Measurements from ENCODE around the gene GAST. TPM values are rescaled to one million over a fixed set of nuclear protein-coding genes. Genes with fewer than 3 reads are reported as not detected.

GAST gene
- total and polyA plus RNA-seq, 2 donors (not counting 1 experiment from before 2014, with no cell fraction given): not detected

- no peaks in the 10 kb centered on the region for H4K20me1 ChIP-seq (ENCODE audit: control insufficient read depth, extremely low read depth, insufficient read depth, low read length)
- no peak overlapping the region for H3K27ac ChIP-seq (ENCODE audit: insufficient read depth, low read length)
- H3K36me3 ChIP-seq (ENCODE audit: control insufficient read depth, insufficient read depth, low read length): no peaks in the 10 kb centered on the region
- H3K4me2 ChIP-seq (ENCODE audit: extremely low read depth, insufficient read depth, low read length): no peak overlapping the region
- no peaks in the 10 kb centered on the region for H3K27me3 ChIP-seq (ENCODE audit: control insufficient read depth, insufficient read depth, low read length)
- no peaks in the 10 kb centered on the region for H3K9me3 ChIP-seq (ENCODE audit: control insufficient read depth, insufficient read depth, low read depth, low read length)
- no peaks in the 10 kb centered on the region for H3K79me2 ChIP-seq (ENCODE audit: control insufficient read depth, insufficient read depth, low read length)
- no peak for TF ChIP-seq CTCF (conservative IDR thresholded peaks at IDR 0.05 in 1 of 2, IDR thresholded peaks at IDR 0.05 in 1 of 2; ENCODE audit: low read depth in 1 of 2, low read length in 2 of 2)
- no peak for TF ChIP-seq EZH2 (IDR thresholded peaks at IDR 0.05; ENCODE audit: low read length, missing control alignments)
- H2AFZ ChIP-seq (ENCODE audit: low read length): no peak overlapping the region
- no peak overlapping the region for H3K9ac ChIP-seq (ENCODE audit: insufficient read depth, low read length)
- DNase-seq (ENCODE audit: low read depth in 2 of 2): no peak
- no peak overlapping the region for H3K4me3 ChIP-seq (replicated peaks in 1 of 4; ENCODE audit: control extremely low read depth in 1 of 4, insufficient read depth in 1 of 4, low read depth in 3 of 4, low read length in 4 of 4)
- H3K4me1 ChIP-seq (ENCODE audit: control insufficient read depth, extremely low read depth, insufficient read depth, low read length): no peaks in the 10 kb centered on the region
Measured at GRCh38 chr17:41762841-41763240, 50.7 kb downstream of the GAST start.

- no peaks in the 10 kb centered on the region for H3K27me3 ChIP-seq (ENCODE audit: control insufficient read depth, insufficient read depth, low read length)
- H2AFZ ChIP-seq (ENCODE audit: low read length): no peak overlapping the region
- H3K79me2 ChIP-seq (ENCODE audit: control insufficient read depth, insufficient read depth, low read length): no peaks in the 10 kb centered on the region
- H4K20me1 ChIP-seq (ENCODE audit: control insufficient read depth, extremely low read depth, insufficient read depth, low read length): no peaks in the 10 kb centered on the region
- TF ChIP-seq CTCF (conservative IDR thresholded peaks at IDR 0.05 in 1 of 2, IDR thresholded peaks at IDR 0.05 in 1 of 2; ENCODE audit: low read depth in 1 of 2, low read length in 2 of 2): no peak
- no peak for TF ChIP-seq EZH2 (IDR thresholded peaks at IDR 0.05; ENCODE audit: low read length, missing control alignments)
- H3K9me3 ChIP-seq (ENCODE audit: control insufficient read depth, insufficient read depth, low read depth, low read length): no peaks in the 10 kb centered on the region
- no peak for DNase-seq (ENCODE audit: low read depth in 2 of 2)
- no peak overlapping the region for H3K9ac ChIP-seq (ENCODE audit: insufficient read depth, low read length)
- H3K4me3 ChIP-seq (replicated peaks in 1 of 4; ENCODE audit: control extremely low read depth in 1 of 4, insufficient read depth in 1 of 4, low read depth in 3 of 4, low read length in 4 of 4): no peak overlapping the region
- no peak overlapping the region for H3K4me2 ChIP-seq (ENCODE audit: extremely low read depth, insufficient read depth, low read length)
- no peaks in the 10 kb centered on the region for H3K4me1 ChIP-seq (ENCODE audit: control insufficient read depth, extremely low read depth, insufficient read depth, low read length)
- no peak overlapping the region for H3K27ac ChIP-seq (ENCODE audit: insufficient read depth, low read length)
- no peaks in the 10 kb centered on the region for H3K36me3 ChIP-seq (ENCODE audit: control insufficient read depth, insufficient read depth, low read length)
Measured at GRCh38 chr17:41763327-41763726, 51.2 kb downstream of the GAST start.

Other genes starting within 250 kb of the GAST start
- under 0.01 TPM in 2 replicates for gene KRT32, start 244.9 kb upstream of the GAST start, total RNA-seq
- gene KRT32, start 244.9 kb upstream of the GAST start, polyA plus RNA-seq: 0.03 and 0.09 TPM in 2 replicates
- gene KRT35, start 231.2 kb upstream of the GAST start, total RNA-seq: not detected in 2 replicates
- not detected in 2 replicates for gene KRT35, start 231.2 kb upstream of the GAST start, polyA plus RNA-seq
- gene KRT36, start 222.4 kb upstream of the GAST start, total RNA-seq: not detected in 2 replicates
- gene KRT36, start 222.4 kb upstream of the GAST start, polyA plus RNA-seq: 0.03 TPM in 2 replicates
- not detected in 2 replicates for gene KRT13, start 206.7 kb upstream of the GAST start, total RNA-seq
- gene KRT13, start 206.7 kb upstream of the GAST start, polyA plus RNA-seq: 0.03 TPM in 1 of 2 replicates, not detected in the other
- gene KRT15, start 193.4 kb upstream of the GAST start, total RNA-seq: 0.17 TPM in 1 of 2 replicates, not detected in the other
- 0.47 and 1.8 TPM in 2 replicates for gene KRT15, start 193.4 kb upstream of the GAST start, polyA plus RNA-seq
- 11.6 and 22.3 TPM in 2 replicates for gene KRT19, start 184.0 kb upstream of the GAST start, total RNA-seq
- gene KRT19, start 184.0 kb upstream of the GAST start, polyA plus RNA-seq: 8.1 and 32.6 TPM in 2 replicates
- not detected in 2 replicates for gene KRT9, start 140.3 kb upstream of the GAST start, total RNA-seq
- not detected in 2 replicates for gene KRT9, start 140.3 kb upstream of the GAST start, polyA plus RNA-seq
- gene KRT14, start 125.4 kb upstream of the GAST start, total RNA-seq: not detected in 2 replicates
- gene KRT14, start 125.4 kb upstream of the GAST start, polyA plus RNA-seq: 0.62 and 0.94 TPM in 2 replicates
- not detected in 2 replicates for gene KRT16, start 99.6 kb upstream of the GAST start, total RNA-seq
- gene KRT16, start 99.6 kb upstream of the GAST start, polyA plus RNA-seq: 0.05 and 0.09 TPM in 2 replicates
- 0.26 and 0.50 TPM in 2 replicates for gene KRT17, start 87.8 kb upstream of the GAST start, total RNA-seq
- 0.89 and 0.90 TPM in 2 replicates for gene KRT17, start 87.8 kb upstream of the GAST start, polyA plus RNA-seq
- 112 and 145 TPM in 2 replicates for gene EIF1, start 23.4 kb upstream of the GAST start, total RNA-seq
- gene EIF1, start 23.4 kb upstream of the GAST start, polyA plus RNA-seq: 225 and 256 TPM in 2 replicates
- 0.17 and 0.26 TPM in 2 replicates for gene HAP1, start 22.3 kb downstream of the GAST start, total RNA-seq
- 0.01 and 0.02 TPM in 2 replicates for gene HAP1, start 22.3 kb downstream of the GAST start, polyA plus RNA-seq
- gene JUP, start 74.4 kb downstream of the GAST start, total RNA-seq: 6.4 and 13.2 TPM in 2 replicates
- 3.2 and 12.6 TPM in 2 replicates for gene JUP, start 74.4 kb downstream of the GAST start, polyA plus RNA-seq
- gene P3H4, start 99.6 kb downstream of the GAST start, total RNA-seq: 36.8 and 42.1 TPM in 2 replicates
- gene P3H4, start 99.6 kb downstream of the GAST start, polyA plus RNA-seq: 29.1 and 37.0 TPM in 2 replicates
- 182 and 211 TPM in 2 replicates for gene FKBP10, start 100.7 kb downstream of the GAST start, total RNA-seq
- 242 and 262 TPM in 2 replicates for gene FKBP10, start 100.7 kb downstream of the GAST start, polyA plus RNA-seq
- 61.9 and 88.1 TPM in 2 replicates for gene NT5C3B, start 123.9 kb downstream of the GAST start, total RNA-seq
- gene NT5C3B, start 123.9 kb downstream of the GAST start, polyA plus RNA-seq: 83.5 and 101 TPM in 2 replicates
- 0.26 and 0.33 TPM in 2 replicates for gene KLHL10, start 125.5 kb downstream of the GAST start, total RNA-seq
- gene KLHL10, start 125.5 kb downstream of the GAST start, polyA plus RNA-seq: 0.20 and 0.33 TPM in 2 replicates
- 24.4 and 28.2 TPM in 2 replicates for gene KLHL11, start 153.1 kb downstream of the GAST start, total RNA-seq
- 8.1 and 8.7 TPM in 2 replicates for gene KLHL11, start 153.1 kb downstream of the GAST start, polyA plus RNA-seq
- gene ACLY, start 206.6 kb downstream of the GAST start, total RNA-seq: 108 and 312 TPM in 2 replicates
- 225 and 241 TPM in 2 replicates for gene ACLY, start 206.6 kb downstream of the GAST start, polyA plus RNA-seq
- 0.99 and 1.3 TPM in 2 replicates for gene ODAD4, start 218.3 kb downstream of the GAST start, total RNA-seq
- gene ODAD4, start 218.3 kb downstream of the GAST start, polyA plus RNA-seq: 0.36 and 0.50 TPM in 2 replicates

Measured in fibroblast of lung (primary cell).